Measurements from ENCODE around the gene JAM2. TPM values are rescaled to one million over a fixed set of nuclear protein-coding genes. Genes with fewer than 3 reads are reported as not detected.

The JAM2 gene
- total RNA-seq, 1 experiment from 2014 or later, result 0.15 TPM

DNA sequence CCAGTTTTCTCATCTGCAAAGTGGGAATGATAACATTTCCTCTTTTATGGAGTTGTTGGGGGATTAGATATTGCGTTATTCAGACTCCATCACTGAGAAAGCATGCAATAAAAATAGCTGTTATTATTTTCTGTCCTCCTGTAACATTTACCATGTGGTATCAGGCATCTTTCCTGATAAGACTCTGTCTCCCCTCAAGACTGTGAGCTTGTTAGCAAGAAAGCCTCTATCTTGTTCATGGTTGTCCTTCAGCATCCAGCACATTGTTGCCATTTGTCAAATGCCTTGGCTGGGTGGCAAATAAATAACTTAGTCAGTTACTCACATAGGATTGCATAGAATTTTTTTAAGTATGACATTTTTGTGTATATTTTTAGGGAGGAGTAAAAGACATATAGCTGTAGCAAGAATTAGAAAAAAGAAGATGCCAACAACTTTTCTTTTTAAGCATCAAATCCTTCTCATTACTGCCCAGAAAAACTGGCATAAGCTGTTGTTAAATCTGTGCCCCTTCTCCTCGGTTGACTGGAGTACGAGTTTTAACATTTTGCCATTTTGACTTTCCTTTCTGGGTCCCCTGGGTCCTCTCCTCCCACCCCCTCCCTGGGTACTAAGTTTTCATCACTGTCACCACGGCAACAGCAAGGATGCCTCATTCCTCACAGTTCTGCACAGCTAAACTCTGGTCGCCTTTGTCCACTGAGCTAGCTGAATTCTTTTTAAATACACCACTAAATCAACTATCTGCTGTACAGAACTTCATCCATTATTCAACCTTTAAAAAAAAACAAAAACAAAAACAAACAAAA, 1.0 kb upstream of the JAM2 start:
- POLR2A ChIA-PET, result no interaction called here
- Histone ChIP-seq H3K9me2 (ENCODE audit: insufficient read depth) (no peaks in the 10 kb centered on the region), H3K9ac (ENCODE audit: low read length) (no peak overlapping the region), H3K4me3 (replicated peaks in 1 of 2; ENCODE audit: low read depth in 1 of 2, low read length in 2 of 2) (no peak overlapping the region), H3K27ac (ENCODE audit: low read depth, low read length) (no peak overlapping the region), H3K79me2 (ENCODE audit: insufficient read depth, low read length) (no peaks in the 10 kb centered on the region), H3K27me3 (ENCODE audit: insufficient read depth, low read length) (peaks cover 4% of the 10 kb centered on the region), H3K4me2 (ENCODE audit: low read length) (no peak overlapping the region), H4K20me1 (ENCODE audit: insufficient read depth) (no peaks in the 10 kb centered on the region), H2AFZ (ENCODE audit: low read depth, low read length, poor library complexity, severe bottlenecking) (no peak overlapping the region), H3K9me3 (ENCODE audit: control insufficient read depth in 1 of 2, insufficient read depth in 1 of 2, low read depth in 1 of 2, low read length in 2 of 2) (no peaks in the 10 kb centered on the region), H3K36me3 (ENCODE audit: control insufficient read depth in 1 of 2, insufficient read depth in 2 of 2, low read length in 2 of 2) (no peaks in the 10 kb centered on the region), H3K4me1 (ENCODE audit: control insufficient read depth in 1 of 2, insufficient read depth in 2 of 2, low read length in 2 of 2) (no peaks in the 10 kb centered on the region)
- RAD21 ChIA-PET (ENCODE audit: low non-redundant PET in 1 of 2, low total read pairs in 2 of 2, uncharacterized antibody in 2 of 2, unreplicated experiment in 2 of 2), result no interaction called here
- ATAC-seq (no peak), DNase-seq (ENCODE audit: low read depth, low spot score) (no peak)
- intact Hi-C loops (cut with micrococcal nuclease), result no loop called here
- CTCF ChIA-PET, result no interaction called here
- no TSS peak for BruUV-seq (replicated peaks)
- TF ChIP-seq, protein P1, sequence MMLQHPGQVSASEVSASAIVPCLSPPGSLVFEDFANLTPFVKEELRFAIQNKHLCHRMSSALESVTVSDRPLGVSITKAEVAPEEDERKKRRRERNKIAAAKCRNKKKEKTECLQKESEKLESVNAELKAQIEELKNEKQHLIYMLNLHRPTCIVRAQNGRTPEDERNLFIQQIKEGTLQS (IDR thresholded peaks at IDR 0.05), result no peak
- TF ChIP-seq REST (IDR thresholded peaks at IDR 0.05; ENCODE audit: low read depth), result no peak
- TF ChIP-seq ZNF274 (IDR thresholded peaks at IDR 0.05; ENCODE audit: low read depth, low read length), result no peak
- no peak for TF ChIP-seq EZH2phosphoT487 (IDR thresholded peaks at IDR 0.05; ENCODE audit: borderline replicate concordance)
- no peak for TF ChIP-seq ZBTB33 (IDR thresholded peaks at IDR 0.05; ENCODE audit: extremely low read depth, insufficient replicate concordance, low read length)
- no peak for TF ChIP-seq CEBPB (IDR thresholded peaks at IDR 0.05; ENCODE audit: low read depth)
- no peak for TF ChIP-seq SP1 (IDR thresholded peaks at IDR 0.05; ENCODE audit: low read depth)
- TF ChIP-seq SIN3A (IDR thresholded peaks at IDR 0.05; ENCODE audit: low read depth), result no peak

All from HCT116 (cell line).